IPS-NIHi7 (cell line): ENCODE results near the gene AGTPBP1.
"Not testable (repeated sequence)": the region's sequence is repeated elsewhere in the genome, so short reads cannot be mapped to it uniquely, and the experiment has no call there.

ENCODE experiments used
- DNase-seq: peaks from one replicate; pipeline ENCODE4 v3.0.0; 2012; ENCODE audit warnings: mixed read lengths; ENCODE audit errors: extremely low spot score

The AGTPBP1 gene

GRCh38 chr9:85741875-85742596 lies at the start of gene AGTPBP1:
TSS of gene AGTPBP1 (minus strand) at chr9:85741954. CDS start at chr9:85712533, 29,421 bp downstream.
- DNase-seq, result peak; percentile 94

GRCh38 chr9:85786116-85786515 lies 44.4 kb upstream of the AGTPBP1 start:
- not testable (repeated sequence) for DNase-seq

GRCh38 chr9:85773844-85774243 lies 32.1 kb upstream of the AGTPBP1 start:
- DNase-seq, result not testable (repeated sequence)

- not testable (repeated sequence) for DNase-seq
Measured at GRCh38 chr9:85761802-85762201, 20.0 kb upstream of the AGTPBP1 start.

- not testable (repeated sequence) for DNase-seq
Measured at GRCh38 chr9:85757716-85758115, 16.0 kb upstream of the AGTPBP1 start.

- not testable (repeated sequence) for DNase-seq
Measured at GRCh38 chr9:85756216-85756615, 14.5 kb upstream of the AGTPBP1 start.

- DNase-seq, result no peak
Measured at GRCh38 chr9:85746309-85746708, 4.6 kb upstream of the AGTPBP1 start.

GRCh38 chr9:85745203-85745602 lies 3.4 kb upstream of the AGTPBP1 start:
- no peak for DNase-seq

- DNase-seq, result no peak
Measured at GRCh38 chr9:85744480-85744879, 2.7 kb upstream of the AGTPBP1 start.

- DNase-seq, result peak; percentile 27
Measured at GRCh38 chr9:85743275-85744128, 1.7 kb upstream of the AGTPBP1 start.

- no peak for DNase-seq
Measured at GRCh38 chr9:85742597-85742936, 813 bp upstream of the AGTPBP1 start.

GRCh38 chr9:85741095-85741874 lies 469 bp downstream of the AGTPBP1 start:
- DNase-seq, result peak; percentile 47

- peak; percentile 15 for DNase-seq
Measured at GRCh38 chr9:85740787-85741094, 1.0 kb downstream of the AGTPBP1 start.

GRCh38 chr9:85738509-85738908 lies 3.2 kb downstream of the AGTPBP1 start:
- no peak for DNase-seq

GRCh38 chr9:85737671-85738070 lies 4.1 kb downstream of the AGTPBP1 start:
- no peak for DNase-seq

- DNase-seq, result no peak
Measured at GRCh38 chr9:85730916-85731630, 10.7 kb downstream of the AGTPBP1 start.

GRCh38 chr9:85729882-85730281 lies 11.9 kb downstream of the AGTPBP1 start:
- no peak for DNase-seq

- no peak for DNase-seq
Measured at GRCh38 chr9:85727500-85727899, 14.3 kb downstream of the AGTPBP1 start.

GRCh38 chr9:85726737-85727136 lies 15.0 kb downstream of the AGTPBP1 start:
- no peak for DNase-seq

- DNase-seq, result peak; percentile 17
Measured at GRCh38 chr9:85723215-85723614, 18.5 kb downstream of the AGTPBP1 start.

- not testable (repeated sequence) for DNase-seq
Measured at GRCh38 chr9:85719411-85719810, 22.3 kb downstream of the AGTPBP1 start.

GRCh38 chr9:85717818-85718217 lies 23.9 kb downstream of the AGTPBP1 start:
- DNase-seq, result not testable (repeated sequence)
